Fibroblast of pulmonary artery (primary cell): ENCODE measurements around the gene PODXL2.

Experiments used
- DNase-seq: peaks from one replicate; pipeline ENCODE4 v3.0.0-alpha.2; 2010; ENCODE audit warnings: low read depth
- H3K4me3 ChIP-seq: replicated peaks from 2 replicates; pipeline ENCODE4 v1.5.1; 2011; ENCODE audit warnings: low read depth, mild to moderate bottlenecking, control low read depth, low read length, moderate library complexity
- CTCF ChIP-seq: IDR thresholded peaks from 2 replicates; pipeline ENCODE4 v1.5.1; 2011; ENCODE audit warnings: mild to moderate bottlenecking, control low read depth, low read length, inconsistent platforms; ENCODE audit errors: missing control alignments

Gene PODXL2

GRCh38 chr3:127694467-127695215, 65.7 kb downstream of the PODXL2 start:
- DNase-seq = no peak
- no peak overlapping the region for H3K4me3 ChIP-seq
- peak; percentile 28 for TF ChIP-seq CTCF

DNA sequence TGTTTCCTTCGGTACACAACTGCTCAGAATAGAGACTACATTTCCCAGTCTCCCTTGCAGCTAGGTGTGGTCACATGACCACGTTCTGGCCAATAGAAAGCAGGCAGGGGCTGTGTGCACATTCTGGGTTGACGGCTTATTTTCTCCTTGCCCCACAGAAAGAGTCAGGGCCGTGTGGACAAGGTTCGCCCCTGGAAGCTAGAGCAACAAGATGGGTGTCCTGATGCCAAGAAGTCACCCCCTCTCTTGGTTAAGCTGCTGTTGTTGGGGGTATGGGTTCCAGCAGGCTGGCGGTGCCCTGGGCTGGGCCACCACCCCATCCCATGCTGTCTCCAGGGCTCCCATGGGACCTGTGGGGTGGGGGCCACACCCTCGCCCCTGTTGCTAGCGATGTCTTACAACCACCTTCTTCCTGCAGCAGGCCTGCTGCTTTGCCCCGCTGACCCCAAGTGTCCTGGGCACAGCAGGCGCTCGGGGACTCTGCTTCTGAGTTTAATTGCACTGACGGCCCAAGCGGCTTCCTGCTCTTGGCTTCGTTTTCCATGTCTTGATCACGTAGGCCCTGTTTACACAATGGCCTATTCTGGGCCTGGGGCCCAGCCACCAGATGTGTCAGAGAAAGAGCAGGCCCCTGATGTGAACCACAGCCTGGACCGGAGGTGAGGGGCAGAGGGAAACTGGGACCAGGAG, 68.7 kb downstream of the PODXL2 start:
- DNase-seq = peak; percentile 92
- peak overlapping the region; percentile 24 for H3K4me3 ChIP-seq
- no peak for TF ChIP-seq CTCF

DNA sequence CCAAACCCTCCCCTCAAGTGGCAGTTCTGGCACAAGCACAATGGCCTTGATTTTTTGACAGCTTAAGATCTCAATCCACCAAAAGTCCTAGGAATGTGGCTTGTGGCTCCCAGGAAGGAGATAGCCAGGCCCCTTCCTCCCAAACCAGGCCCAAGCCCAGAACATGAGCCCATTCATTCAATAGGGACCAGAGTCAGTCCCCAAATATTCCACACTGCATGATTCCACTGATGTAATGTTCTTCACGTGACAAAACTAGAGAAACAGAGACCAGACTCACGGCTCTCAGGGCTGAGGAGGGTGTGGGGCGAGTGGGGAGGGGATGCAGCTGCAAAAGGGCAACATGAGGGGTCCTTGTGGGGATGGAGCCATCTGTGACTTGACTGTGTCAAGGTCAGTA, 69.3 kb downstream of the PODXL2 start:
- no peak for DNase-seq
- no peak overlapping the region for H3K4me3 ChIP-seq
- no peak for TF ChIP-seq CTCF

- no peak overlapping the region for H3K4me3 ChIP-seq
- no peak for TF ChIP-seq CTCF
Measured at GRCh38 chr3:127698691-127699415, 69.9 kb downstream of the PODXL2 start.

DNA sequence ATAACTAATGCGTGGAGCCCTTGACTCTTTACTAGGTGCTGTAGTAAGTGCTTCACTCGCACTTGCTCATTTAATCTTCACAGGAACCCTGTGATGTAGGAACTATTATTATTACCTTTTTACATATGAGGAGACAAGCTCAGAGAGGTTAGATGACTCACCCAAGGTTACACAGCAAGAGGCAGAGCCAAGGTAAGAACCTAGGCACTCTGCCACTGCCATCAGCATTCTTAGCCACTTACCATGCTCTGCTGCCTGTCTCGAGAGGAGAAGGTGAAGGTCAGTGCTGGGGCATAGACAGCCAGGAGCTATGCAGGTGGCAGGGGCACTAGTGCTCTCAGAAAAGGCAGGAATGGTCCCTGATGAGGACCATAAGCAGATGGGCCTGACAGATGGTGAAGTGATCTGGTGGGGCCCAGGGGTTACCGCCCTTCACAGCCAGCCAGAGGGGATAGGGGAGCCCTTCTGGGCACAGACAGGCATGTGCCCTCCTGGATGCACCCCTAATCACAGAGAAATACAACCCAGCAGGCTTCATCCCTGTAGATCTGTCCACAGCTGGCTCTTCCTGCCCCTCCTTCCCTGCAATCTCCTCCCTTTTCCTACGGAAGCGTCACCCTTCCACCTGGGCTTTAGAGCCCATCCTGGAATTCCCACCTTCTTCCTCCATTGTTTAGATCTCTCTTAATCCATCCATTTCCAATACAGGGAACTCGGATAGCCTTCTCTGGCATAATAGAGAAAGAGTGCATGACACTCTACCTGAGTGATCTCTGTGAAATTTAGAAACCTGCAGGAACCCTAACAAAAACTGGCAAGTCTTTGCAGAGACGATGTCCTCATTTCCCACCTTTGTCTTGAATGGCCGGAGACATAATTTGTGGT, 70.7 kb downstream of the PODXL2 start:
- no peak for TF ChIP-seq CTCF
- DNase-seq = no peak
- no peak overlapping the region for H3K4me3 ChIP-seq

More at GRCh38 chr3:127698691-127699415, 69.9 kb downstream of the PODXL2 start:
- DNase-seq = no peak

DNA sequence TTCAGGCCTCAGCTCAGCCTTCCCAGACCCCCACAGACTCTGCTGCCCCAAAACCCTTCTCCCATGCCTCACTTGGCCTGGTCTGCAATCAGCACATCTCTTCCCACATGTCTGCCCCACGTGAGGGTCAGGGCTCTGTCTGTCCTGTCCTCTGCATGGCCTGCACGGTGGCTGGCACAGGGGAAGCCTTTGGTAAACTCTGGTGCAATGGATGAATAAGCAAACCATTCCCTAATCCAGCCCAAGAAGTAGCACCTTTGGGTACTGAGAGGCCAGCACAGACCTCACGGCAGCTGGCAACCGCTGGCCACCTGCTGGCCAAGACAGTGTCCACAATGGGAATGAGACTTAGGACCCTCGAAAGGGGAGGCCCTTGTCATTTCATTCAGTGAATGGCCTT, 71.4 kb downstream of the PODXL2 start:
- DNase-seq = no peak
- no peak overlapping the region for H3K4me3 ChIP-seq
- TF ChIP-seq CTCF = no peak
